ENCODE data around the gene SMIM24. TPM values are rescaled to one million over a fixed set of nuclear protein-coding genes. Genes with fewer than 3 reads are reported as not detected.

The SMIM24 gene
- total and polyA plus RNA-seq, 10 of the 15 experiments (the other 5 are each of a cell fraction or from before 2014, with no cell fraction given): 0.14 to 0.44 (median 0.23) TPM; not detected in 4

DNA sequence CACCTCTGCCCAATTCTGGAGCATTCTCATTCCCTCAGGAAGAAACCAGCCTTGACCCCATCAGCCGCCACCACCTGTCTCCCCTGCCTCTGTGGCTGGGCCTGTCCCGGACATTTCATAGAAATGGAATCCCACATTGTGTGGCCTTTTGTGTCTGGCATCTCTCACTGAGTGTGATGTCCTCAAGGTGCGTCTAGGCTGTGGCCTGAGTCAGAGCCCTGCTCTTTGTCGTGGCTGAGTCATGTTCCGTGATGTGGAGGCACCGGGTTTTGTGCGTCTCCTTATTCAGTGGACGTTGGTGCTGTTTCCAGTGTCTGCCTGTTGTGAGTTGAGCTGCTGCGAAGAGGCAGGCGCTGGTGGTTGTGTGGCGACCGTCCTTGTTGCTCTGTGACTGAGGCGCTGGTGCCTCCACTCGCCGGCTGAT is 29.3 kb upstream of the SMIM24 start:
- ATAC-seq (no peak), DNase-seq (ENCODE audit: low read depth, low spot score) (no peak), FAIRE-seq (no peak)
- WGBS (ENCODE audit: insufficient coverage, insufficient replicate concordance, low lambda C conversion rate, missing lambda C conversion rate): 96% methylated on average over 15 of the region's 15 CpGs
- H3K4me1 ChIP-seq (ENCODE audit: control insufficient read depth, insufficient read depth, low read length): peaks cover 7% of the 10 kb centered on the region
- TF ChIP-seq, protein P1, sequence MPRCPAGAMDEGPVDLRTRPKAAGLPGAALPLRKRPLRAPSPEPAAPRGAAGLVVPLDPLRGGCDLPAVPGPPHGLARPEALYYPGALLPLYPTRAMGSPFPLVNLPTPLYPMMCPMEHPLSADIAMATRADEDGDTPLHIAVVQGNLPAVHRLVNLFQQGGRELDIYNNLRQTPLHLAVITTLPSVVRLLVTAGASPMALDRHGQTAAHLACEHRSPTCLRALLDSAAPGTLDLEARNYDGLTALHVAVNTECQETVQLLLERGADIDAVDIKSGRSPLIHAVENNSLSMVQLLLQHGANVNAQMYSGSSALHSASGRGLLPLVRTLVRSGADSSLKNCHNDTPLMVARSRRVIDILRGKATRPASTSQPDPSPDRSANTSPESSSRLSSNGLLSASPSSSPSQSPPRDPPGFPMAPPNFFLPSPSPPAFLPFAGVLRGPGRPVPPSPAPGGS (IDR thresholded peaks at IDR 0.05; ENCODE audit: borderline replicate concordance, insufficient read depth, low read depth, low read length, poor library complexity, severe bottlenecking): peak; percentile 47
- no peak for TF ChIP-seq MEF2B (IDR thresholded peaks at IDR 0.05; ENCODE audit: partially characterized antibody, poor library complexity, severe bottlenecking)
- peak; percentile 40; the same call in 1 of the 2 replicates for TF ChIP-seq POLR2A (IDR thresholded peaks at IDR 0.05; ENCODE audit: low read depth, low read length)
- H2AFZ ChIP-seq (ENCODE audit: control insufficient read depth, low read depth, low read length): no peak overlapping the region
- H3K79me2 ChIP-seq (ENCODE audit: control insufficient read depth, insufficient read depth, low read length): peaks cover 46% of the 10 kb centered on the region
- no peaks in the 10 kb centered on the region for H3K27me3 ChIP-seq (replicated peaks in 1 of 2; ENCODE audit: control insufficient read depth in 2 of 2, insufficient read depth in 2 of 2, low read length in 1 of 2)
- no peaks in the 10 kb centered on the region for H3K9me3 ChIP-seq (replicated peaks; ENCODE audit: control insufficient read depth, insufficient read depth, low read length)
- H3K4me2 ChIP-seq (ENCODE audit: control insufficient read depth, insufficient read depth): no peak overlapping the region
- ChIA-PET RAD21 (ENCODE audit: unreplicated experiment) (no interaction called here), SMC1A (ENCODE audit: uncharacterized antibody, unreplicated experiment) (no interaction called here), POLR2A (no interaction called here), CTCF (no interaction called here)
- H3K27ac ChIP-seq (ENCODE audit: control insufficient read depth, insufficient read depth): no peak overlapping the region
- in situ Hi-C loops (cut with MboI): no loop called here
- no peak overlapping the region for H3K4me3 ChIP-seq
- no peaks in the 10 kb centered on the region for H4K20me1 ChIP-seq (ENCODE audit: control insufficient read depth, insufficient read depth)
- intact Hi-C loops (cut with micrococcal nuclease; ENCODE audit: unreplicated experiment): no loop called here
- H3K9ac ChIP-seq (ENCODE audit: control insufficient read depth, insufficient read depth, low read length): no peak overlapping the region
- no TSS peak for BruUV-seq (replicated peaks)
- H3K36me3 ChIP-seq (ENCODE audit: control insufficient read depth in 2 of 2, insufficient read depth in 2 of 2, low read length in 1 of 2): peaks cover 0 to 1% of the 10 kb centered on the region in 2 experiments; a peak in 3 of 4 replicates

DNA sequence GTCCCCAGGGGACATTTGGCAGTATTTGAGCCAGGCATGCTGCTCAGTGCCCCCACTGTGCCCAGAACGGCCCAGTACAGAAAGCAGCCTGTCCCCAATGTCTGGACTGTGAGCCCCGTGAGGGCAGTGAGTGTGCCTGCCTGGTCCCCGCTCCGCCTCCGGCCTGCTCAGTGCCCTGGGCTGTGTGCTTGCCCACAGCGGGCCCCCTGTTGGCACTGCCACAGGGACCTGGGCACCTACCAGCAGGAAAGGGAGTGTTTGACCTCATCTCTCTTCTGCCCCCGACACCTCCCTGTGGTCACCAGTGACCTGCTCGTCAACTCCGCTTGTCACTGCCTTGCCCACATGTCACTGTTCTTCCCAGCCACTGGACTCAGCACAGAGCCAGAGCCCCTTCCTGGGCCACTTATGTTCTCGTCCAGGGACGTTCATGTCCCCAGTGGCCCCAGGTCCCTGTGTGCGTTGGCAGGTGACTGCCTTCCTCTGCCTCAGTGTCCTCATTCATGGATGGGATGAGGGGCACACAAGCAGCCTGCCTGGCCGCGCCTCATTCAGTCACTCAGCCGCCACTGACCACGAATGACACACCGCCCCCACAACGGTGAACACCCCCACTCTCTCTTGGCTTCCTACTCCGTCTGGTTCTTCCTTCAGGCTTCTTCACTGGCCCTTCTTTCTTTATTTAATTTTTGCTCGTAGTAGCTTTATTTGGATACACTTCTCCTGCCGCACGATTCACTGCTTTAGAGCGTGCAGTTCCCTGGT is 28.6 kb upstream of the SMIM24 start:
- H3K4me2 ChIP-seq (ENCODE audit: control insufficient read depth, insufficient read depth): peak overlapping the region; percentile 25; the same call in 1 of the 2 replicates
- intact Hi-C loops (cut with micrococcal nuclease; ENCODE audit: unreplicated experiment): no loop called here

More for the DNA sequence above, 28.6 kb upstream of the SMIM24 start:
- RAD21 ChIA-PET (ENCODE audit: unreplicated experiment): no interaction called here
- CTCF ChIA-PET: no interaction called here
- Histone ChIP-seq H3K36me3 (ENCODE audit: control insufficient read depth in 2 of 2, insufficient read depth in 2 of 2, low read length in 1 of 2) (peaks cover 0 to 1% of the 10 kb centered on the region in 2 experiments; a peak in 3 of 4 replicates), H2AFZ (ENCODE audit: control insufficient read depth, low read depth, low read length) (no peak overlapping the region), H3K4me1 (ENCODE audit: control insufficient read depth, insufficient read depth, low read length) (peaks cover 7% of the 10 kb centered on the region), H3K27ac (ENCODE audit: control insufficient read depth, insufficient read depth) (no peak overlapping the region), H3K79me2 (ENCODE audit: control insufficient read depth, insufficient read depth, low read length) (peaks cover 46% of the 10 kb centered on the region), H3K27me3 (replicated peaks in 1 of 2; ENCODE audit: control insufficient read depth in 2 of 2, insufficient read depth in 2 of 2, low read length in 1 of 2) (no peaks in the 10 kb centered on the region), H3K9me3 (replicated peaks; ENCODE audit: control insufficient read depth, insufficient read depth, low read length) (no peaks in the 10 kb centered on the region), H3K4me3 (no peak overlapping the region), H4K20me1 (ENCODE audit: control insufficient read depth, insufficient read depth) (no peaks in the 10 kb centered on the region), H3K9ac (ENCODE audit: control insufficient read depth, insufficient read depth, low read length) (no peak overlapping the region)
- DNase-seq (ENCODE audit: low read depth, low spot score): no peak
- WGBS (ENCODE audit: insufficient coverage, insufficient replicate concordance, low lambda C conversion rate, missing lambda C conversion rate): 96% methylated on average over 23 of the region's 23 CpGs
- BruUV-seq (replicated peaks): no TSS peak
- no peak for FAIRE-seq
- POLR2A ChIA-PET: no interaction called here
- SMC1A ChIA-PET (ENCODE audit: uncharacterized antibody, unreplicated experiment): no interaction called here
- ATAC-seq: no peak
- TF ChIP-seq EGR1 (IDR thresholded peaks at IDR 0.05; ENCODE audit: borderline replicate concordance in 1 of 2, low read depth in 2 of 2, low read length in 2 of 2) (0 out of 3 replicates have a peak, but pooled peaks of 1 of the 2 experiments have one; percentile 6), CBFB (IDR thresholded peaks at IDR 0.05; ENCODE audit: low read depth) (no peak)
- TF ChIP-seq, protein P2, sequence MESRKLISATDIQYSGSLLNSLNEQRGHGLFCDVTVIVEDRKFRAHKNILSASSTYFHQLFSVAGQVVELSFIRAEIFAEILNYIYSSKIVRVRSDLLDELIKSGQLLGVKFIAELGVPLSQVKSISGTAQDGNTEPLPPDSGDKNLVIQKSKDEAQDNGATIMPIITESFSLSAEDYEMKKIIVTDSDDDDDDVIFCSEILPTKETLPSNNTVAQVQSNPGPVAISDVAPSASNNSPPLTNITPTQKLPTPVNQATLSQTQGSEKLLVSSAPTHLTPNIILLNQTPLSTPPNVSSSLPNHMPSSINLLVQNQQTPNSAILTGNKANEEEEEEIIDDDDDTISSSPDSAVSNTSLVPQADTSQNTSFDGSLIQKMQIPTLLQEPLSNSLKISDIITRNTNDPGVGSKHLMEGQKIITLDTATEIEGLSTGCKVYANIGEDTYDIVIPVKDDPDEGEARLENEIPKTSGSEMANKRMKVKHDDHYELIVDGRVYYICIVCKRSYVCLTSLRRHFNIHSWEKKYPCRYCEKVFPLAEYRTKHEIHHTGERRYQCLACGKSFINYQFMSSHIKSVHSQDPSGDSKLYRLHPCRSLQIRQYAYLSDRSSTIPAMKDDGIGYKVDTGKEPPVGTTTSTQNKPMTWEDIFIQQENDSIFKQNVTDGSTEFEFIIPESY (IDR thresholded peaks at IDR 0.05): peak; percentile 59; the same call in 1 of the 2 replicates
- in situ Hi-C loops (cut with MboI): no loop called here
